ENCODE data around the gene CALB2.
A peak's percentile ranks its signal among the peaks of the same experiment; 100 is the strongest.

CALB2 gene

DNA sequence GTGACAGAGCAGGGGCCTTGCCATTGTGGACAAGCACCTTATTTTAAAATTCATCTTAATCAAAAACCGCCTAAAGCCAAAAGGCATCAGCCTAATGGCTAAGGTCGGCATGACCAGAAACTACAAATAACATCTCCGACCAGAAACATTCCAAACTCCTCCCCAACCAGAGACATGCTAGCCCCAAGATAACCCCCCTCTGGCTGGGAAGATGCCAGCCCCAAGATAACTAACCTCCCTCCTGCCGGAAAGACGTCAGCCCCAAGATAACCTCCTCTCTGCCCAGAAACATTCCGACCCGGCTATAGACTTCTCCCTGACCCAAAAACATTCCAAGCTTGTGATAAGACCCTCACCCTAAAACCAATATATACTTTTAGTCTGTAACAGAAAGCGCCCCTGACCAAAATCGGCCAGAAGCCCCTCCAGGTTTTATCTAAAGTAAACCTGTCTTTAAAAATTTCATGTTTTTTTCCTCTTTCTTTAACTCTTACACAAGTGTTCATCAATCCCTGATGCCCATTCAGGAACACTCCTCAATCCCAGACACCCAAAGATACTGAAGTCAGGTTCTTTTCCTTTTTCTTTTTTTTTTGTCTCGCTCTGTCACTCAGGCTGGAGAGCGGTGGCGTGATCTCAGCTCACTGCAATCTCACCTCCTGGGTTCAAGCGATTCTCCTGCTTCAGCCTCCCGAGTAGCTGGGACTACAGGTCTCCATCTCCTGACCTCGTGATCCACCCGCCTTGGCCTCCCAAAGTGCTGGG is 50.7 kb downstream of the CALB2 start:
- H3K4me1 ChIP-seq (ENCODE audit: control insufficient read depth, insufficient read depth, low read length) = no peaks in the 10 kb centered on the region
- H3K27ac ChIP-seq (ENCODE audit: low read depth, low read length) = no peak overlapping the region
- no peaks in the 10 kb centered on the region for H3K9me3 ChIP-seq (ENCODE audit: control insufficient read depth, insufficient read depth, low read length)
- H3K27me3 ChIP-seq (ENCODE audit: control insufficient read depth, insufficient read depth, low read length) = no peaks in the 10 kb centered on the region
- H3K36me3 ChIP-seq (ENCODE audit: control insufficient read depth, insufficient read depth, low read length) = no peaks in the 10 kb centered on the region
- H3K4me3 ChIP-seq (ENCODE audit: low read depth, low read length) = no peak overlapping the region
- H3K9ac ChIP-seq (ENCODE audit: low read depth, low read length) = no peak overlapping the region

DNA sequence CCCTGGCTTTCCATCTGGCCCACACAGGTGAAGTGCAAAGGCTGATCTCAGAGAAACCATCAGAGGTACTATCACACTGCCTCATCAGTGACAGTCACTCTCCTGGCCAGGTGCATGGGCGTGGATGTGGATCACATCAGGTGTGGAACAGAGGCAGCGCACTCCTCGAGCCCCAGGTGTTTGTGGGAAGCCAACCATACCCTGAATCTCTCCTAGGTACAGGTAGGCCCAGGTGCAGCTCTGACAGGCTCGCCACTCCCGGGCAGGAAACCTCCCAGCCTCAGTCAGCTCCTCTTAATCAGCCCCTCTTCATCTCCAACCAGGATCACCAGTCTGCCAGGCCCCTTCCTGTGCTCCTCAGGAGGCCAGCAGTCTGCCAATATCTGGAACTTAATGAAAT is 51.6 kb downstream of the CALB2 start:
- Histone ChIP-seq H3K9ac (ENCODE audit: low read depth, low read length) (no peak overlapping the region), H3K27ac (ENCODE audit: low read depth, low read length) (no peak overlapping the region), H3K9me3 (ENCODE audit: control insufficient read depth, insufficient read depth, low read length) (no peaks in the 10 kb centered on the region), H3K27me3 (ENCODE audit: control insufficient read depth, insufficient read depth, low read length) (no peaks in the 10 kb centered on the region), H3K4me3 (ENCODE audit: low read depth, low read length) (no peak overlapping the region), H3K36me3 (ENCODE audit: control insufficient read depth, insufficient read depth, low read length) (no peaks in the 10 kb centered on the region), H3K4me1 (ENCODE audit: control insufficient read depth, insufficient read depth, low read length) (no peaks in the 10 kb centered on the region)

DNA sequence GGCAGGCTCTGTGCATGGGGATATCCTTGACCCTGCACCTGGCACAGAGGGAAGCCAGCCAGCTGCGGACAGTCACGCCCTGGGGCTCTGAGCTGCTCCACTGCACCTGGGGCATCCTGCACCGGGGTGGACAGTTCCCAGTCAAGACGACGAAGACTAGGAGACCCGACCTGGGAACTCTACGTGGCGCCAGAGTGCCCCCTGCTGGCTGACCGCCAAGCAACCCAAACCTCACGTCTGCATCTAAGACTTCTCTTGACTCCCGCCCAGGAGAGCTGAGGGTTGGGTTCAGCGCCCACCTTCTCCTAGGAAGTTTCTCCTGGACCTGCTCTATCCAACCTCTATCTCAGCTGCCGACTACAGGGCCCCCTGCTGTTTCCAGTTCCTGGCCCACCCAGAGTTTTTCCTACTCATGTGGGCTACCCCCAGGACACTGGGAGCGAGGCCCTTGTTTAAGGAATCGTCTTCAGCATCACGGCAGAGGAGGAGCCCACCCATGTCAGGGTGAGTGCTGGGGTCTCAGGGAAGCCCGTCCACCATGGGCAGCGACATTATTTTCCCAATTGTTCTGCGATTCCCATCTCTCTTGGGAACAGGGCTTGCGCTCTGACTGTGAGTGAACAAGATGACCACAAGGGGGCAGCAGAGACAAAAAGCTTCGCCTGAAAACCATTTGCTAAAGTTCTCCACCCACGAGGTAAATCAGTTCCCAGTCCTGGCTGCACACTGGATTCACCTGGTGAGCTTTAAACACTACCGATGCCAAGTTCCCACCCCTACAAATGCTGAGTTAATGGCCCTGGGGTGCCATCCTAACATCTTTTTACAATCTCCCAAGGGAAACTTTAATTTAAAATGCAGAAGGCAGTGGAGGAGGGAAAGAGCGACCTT is 54.0 kb downstream of the CALB2 start:
- peak overlapping the region; percentile 7; the same call in 1 of the 2 replicates for H3K9ac ChIP-seq (ENCODE audit: low read depth, low read length)
- no peaks in the 10 kb centered on the region for H3K4me1 ChIP-seq (ENCODE audit: control insufficient read depth, insufficient read depth, low read length)
- no peak overlapping the region for H3K27ac ChIP-seq (ENCODE audit: low read depth, low read length)
- H3K27me3 ChIP-seq (ENCODE audit: control insufficient read depth, insufficient read depth, low read length) = no peaks in the 10 kb centered on the region
- H3K9me3 ChIP-seq (ENCODE audit: control insufficient read depth, insufficient read depth, low read length) = no peaks in the 10 kb centered on the region
- H3K36me3 ChIP-seq (ENCODE audit: control insufficient read depth, insufficient read depth, low read length) = no peaks in the 10 kb centered on the region
- H3K4me3 ChIP-seq (ENCODE audit: low read depth, low read length) = peak overlapping the region; percentile 63

DNA sequence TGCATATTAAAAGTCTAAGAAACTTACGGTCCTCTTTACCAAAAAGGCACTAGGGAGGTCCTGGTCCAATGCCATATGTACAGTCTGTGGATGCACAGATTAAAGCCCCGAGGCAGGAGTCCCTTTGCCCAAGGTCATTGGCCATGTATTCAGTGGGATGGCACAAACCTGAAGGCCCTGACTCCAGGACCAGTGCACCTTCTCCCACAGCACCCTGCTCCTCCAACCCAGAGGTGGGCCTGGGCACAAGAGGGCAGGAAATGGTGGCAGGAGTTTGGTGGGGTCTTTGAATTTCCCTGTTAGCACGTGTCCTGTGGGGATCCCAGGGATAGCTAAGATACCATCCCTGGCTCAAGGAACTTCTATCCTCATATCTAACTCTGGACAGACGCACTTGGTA is 54.8 kb downstream of the CALB2 start:
- Histone ChIP-seq H3K27me3 (ENCODE audit: control insufficient read depth, insufficient read depth, low read length) (no peaks in the 10 kb centered on the region), H3K36me3 (ENCODE audit: control insufficient read depth, insufficient read depth, low read length) (no peaks in the 10 kb centered on the region), H3K9ac (ENCODE audit: low read depth, low read length) (no peak overlapping the region), H3K9me3 (ENCODE audit: control insufficient read depth, insufficient read depth, low read length) (no peaks in the 10 kb centered on the region), H3K4me1 (ENCODE audit: control insufficient read depth, insufficient read depth, low read length) (no peaks in the 10 kb centered on the region), H3K27ac (ENCODE audit: low read depth, low read length) (no peak overlapping the region), H3K4me3 (ENCODE audit: low read depth, low read length) (no peak overlapping the region)

DNA sequence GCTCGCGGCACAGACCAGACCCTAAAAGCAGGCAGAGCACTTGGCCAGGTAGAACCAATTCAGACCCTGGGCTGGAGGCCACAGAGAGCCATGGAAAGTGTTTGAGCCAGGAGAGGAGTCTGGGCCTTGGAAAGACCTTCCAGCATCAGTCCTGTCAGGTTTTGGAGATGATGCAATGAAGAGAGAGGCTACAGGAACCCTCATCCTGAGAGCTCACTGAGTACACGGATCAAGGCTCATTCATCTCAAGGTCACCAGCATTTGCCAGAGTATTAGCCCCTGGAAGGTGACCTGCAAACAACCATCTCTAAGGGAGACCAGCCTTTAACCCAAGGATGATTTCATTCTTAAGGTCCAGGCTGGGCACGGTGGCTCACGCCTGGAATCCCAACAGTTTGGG is 55.5 kb downstream of the CALB2 start:
- no peaks in the 10 kb centered on the region for H3K27me3 ChIP-seq (ENCODE audit: control insufficient read depth, insufficient read depth, low read length)

DNA sequence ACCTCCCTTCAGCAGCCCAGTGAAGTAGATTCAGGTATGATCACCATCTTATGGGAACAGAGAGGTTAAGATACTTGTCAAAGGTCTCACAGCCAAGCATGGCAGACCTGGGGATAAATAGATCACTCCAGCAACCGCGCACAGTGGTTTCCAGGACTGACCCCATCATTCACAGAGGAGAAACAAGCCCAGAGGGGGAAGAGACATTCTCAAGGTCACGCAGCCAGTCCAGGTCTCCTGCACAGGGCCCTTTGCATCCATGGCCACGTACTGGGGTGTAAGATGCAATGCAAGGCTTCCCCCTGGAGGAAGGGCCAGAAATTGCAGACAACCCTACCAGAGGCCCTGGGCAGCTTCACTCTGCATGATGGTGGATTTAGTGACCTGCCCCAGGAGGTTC is 63.4 kb downstream of the CALB2 start:
- no peak overlapping the region for H3K4me3 ChIP-seq (ENCODE audit: low read depth, low read length)
- no peaks in the 10 kb centered on the region for H3K9me3 ChIP-seq (ENCODE audit: control insufficient read depth, insufficient read depth, low read length)
- H3K9ac ChIP-seq (ENCODE audit: low read depth, low read length) = no peak overlapping the region
- H3K27me3 ChIP-seq (ENCODE audit: control insufficient read depth, insufficient read depth, low read length) = peaks cover 9% of the 10 kb centered on the region
- no peak overlapping the region for H3K27ac ChIP-seq (ENCODE audit: low read depth, low read length)
- no peaks in the 10 kb centered on the region for H3K36me3 ChIP-seq (ENCODE audit: control insufficient read depth, insufficient read depth, low read length)
- H3K4me1 ChIP-seq (ENCODE audit: control insufficient read depth, insufficient read depth, low read length) = peaks cover 3% of the 10 kb centered on the region; the same call in 1 of the 2 replicates

More for the DNA sequence above, 55.5 kb downstream of the CALB2 start:
- Histone ChIP-seq H3K9ac (ENCODE audit: low read depth, low read length) (no peak overlapping the region), H3K9me3 (ENCODE audit: control insufficient read depth, insufficient read depth, low read length) (no peaks in the 10 kb centered on the region), H3K4me1 (ENCODE audit: control insufficient read depth, insufficient read depth, low read length) (no peaks in the 10 kb centered on the region), H3K27ac (ENCODE audit: low read depth, low read length) (no peak overlapping the region), H3K4me3 (ENCODE audit: low read depth, low read length) (no peak overlapping the region), H3K36me3 (ENCODE audit: control insufficient read depth, insufficient read depth, low read length) (no peaks in the 10 kb centered on the region)

DNA sequence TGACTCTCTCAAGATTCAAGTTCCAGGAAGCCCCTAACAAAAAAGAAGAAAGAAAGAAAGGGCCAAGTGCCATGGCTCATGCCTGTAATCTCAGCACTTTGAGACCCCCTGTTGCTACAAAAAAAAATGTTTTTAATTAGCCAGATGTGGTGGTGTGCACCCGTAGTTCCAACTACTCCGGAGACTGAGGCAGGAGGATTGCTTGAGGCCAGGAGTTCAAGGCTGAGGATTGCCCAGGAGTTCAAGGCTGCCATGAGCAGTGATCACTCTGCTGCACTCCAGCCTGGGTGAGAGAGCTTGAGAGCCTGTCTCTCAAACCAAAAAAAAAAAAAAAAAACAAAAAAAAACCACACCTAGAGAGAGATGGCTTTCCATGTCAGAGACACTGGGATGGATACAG is 64.5 kb downstream of the CALB2 start:
- Histone ChIP-seq H3K27ac (ENCODE audit: low read depth, low read length) (no peak overlapping the region), H3K27me3 (ENCODE audit: control insufficient read depth, insufficient read depth, low read length) (peaks cover 9% of the 10 kb centered on the region), H3K9me3 (ENCODE audit: control insufficient read depth, insufficient read depth, low read length) (no peaks in the 10 kb centered on the region), H3K36me3 (ENCODE audit: control insufficient read depth, insufficient read depth, low read length) (no peaks in the 10 kb centered on the region), H3K9ac (ENCODE audit: low read depth, low read length) (no peak overlapping the region), H3K4me3 (ENCODE audit: low read depth, low read length) (no peak overlapping the region), H3K4me1 (ENCODE audit: control insufficient read depth, insufficient read depth, low read length) (peaks cover 7% of the 10 kb centered on the region; the same call in 1 of the 2 replicates)

DNA sequence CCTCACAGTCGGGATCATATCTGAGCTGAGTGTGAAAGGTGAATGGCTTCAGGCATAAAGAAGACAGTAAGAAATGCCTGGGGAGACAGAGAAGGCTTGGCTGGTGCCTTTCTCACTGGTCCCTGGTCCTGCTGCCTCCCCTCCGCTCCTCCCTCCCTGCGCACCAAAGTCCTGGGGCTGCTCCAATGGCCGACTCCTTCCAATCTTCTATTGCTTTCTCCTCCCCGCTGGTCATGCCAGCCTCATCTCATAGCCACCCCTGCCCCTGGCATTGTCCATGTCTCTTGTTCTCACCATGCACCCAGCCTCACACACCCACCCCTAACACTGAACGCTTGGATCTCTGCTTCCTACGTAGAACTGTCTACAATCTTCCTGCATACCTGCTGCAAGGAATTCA is 65.3 kb downstream of the CALB2 start:
- Histone ChIP-seq H3K27ac (ENCODE audit: low read depth, low read length) (no peak overlapping the region), H3K36me3 (ENCODE audit: control insufficient read depth, insufficient read depth, low read length) (no peaks in the 10 kb centered on the region), H3K4me1 (ENCODE audit: control insufficient read depth, insufficient read depth, low read length) (peaks cover 7% of the 10 kb centered on the region; the same call in 1 of the 2 replicates), H3K27me3 (ENCODE audit: control insufficient read depth, insufficient read depth, low read length) (peaks cover 9% of the 10 kb centered on the region), H3K9me3 (ENCODE audit: control insufficient read depth, insufficient read depth, low read length) (no peaks in the 10 kb centered on the region), H3K4me3 (ENCODE audit: low read depth, low read length) (no peak overlapping the region), H3K9ac (ENCODE audit: low read depth, low read length) (no peak overlapping the region)

DNA sequence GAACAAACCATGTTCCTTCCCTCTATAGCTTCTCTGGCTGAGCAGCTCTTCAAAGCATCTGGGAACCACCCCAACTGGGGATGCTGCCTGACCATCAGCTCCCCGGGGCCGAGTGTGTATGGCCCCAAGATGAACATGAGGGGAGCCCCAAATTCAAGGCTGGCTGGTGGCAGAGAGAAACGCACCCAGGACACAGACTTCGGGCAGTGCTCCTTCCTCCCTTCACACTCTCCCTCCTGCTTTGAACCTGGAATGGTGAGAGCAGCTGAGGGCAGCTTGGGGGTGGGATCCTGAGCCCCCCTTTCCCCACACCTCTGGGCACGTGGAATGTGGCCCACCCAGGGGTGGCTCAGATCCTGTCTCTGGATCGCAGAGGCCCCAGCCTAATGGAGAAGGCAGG is 66.1 kb downstream of the CALB2 start:
- Histone ChIP-seq H3K36me3 (ENCODE audit: control insufficient read depth, insufficient read depth, low read length) (no peaks in the 10 kb centered on the region), H3K9me3 (ENCODE audit: control insufficient read depth, insufficient read depth, low read length) (no peaks in the 10 kb centered on the region), H3K27me3 (ENCODE audit: control insufficient read depth, insufficient read depth, low read length) (peaks cover 9% of the 10 kb centered on the region)

DNA sequence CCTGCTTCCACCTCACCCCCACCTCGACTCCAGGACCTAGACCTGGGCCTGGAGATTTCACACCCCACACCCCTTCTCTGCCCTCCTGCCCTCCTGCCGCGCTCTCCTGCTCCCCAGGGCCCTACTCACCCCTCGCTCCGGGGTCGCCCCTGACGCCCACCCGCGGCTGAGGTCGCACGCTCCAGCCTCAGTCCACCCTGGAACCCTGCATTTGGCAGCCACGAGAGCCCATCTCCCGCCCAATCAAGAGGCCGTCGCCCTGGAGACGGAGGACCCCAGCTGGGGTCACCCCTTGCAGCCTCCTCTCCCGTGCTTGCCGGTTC is 67.2 kb downstream of the CALB2 start:
- Histone ChIP-seq H3K27me3 (ENCODE audit: control insufficient read depth, insufficient read depth, low read length) (peaks cover 9% of the 10 kb centered on the region), H3K9ac (ENCODE audit: low read depth, low read length) (no peak overlapping the region), H3K9me3 (ENCODE audit: control insufficient read depth, insufficient read depth, low read length) (no peaks in the 10 kb centered on the region), H3K36me3 (ENCODE audit: control insufficient read depth, insufficient read depth, low read length) (no peaks in the 10 kb centered on the region), H3K27ac (ENCODE audit: low read depth, low read length) (no peak overlapping the region), H3K4me1 (ENCODE audit: control insufficient read depth, insufficient read depth, low read length) (peaks cover 7% of the 10 kb centered on the region; the same call in 1 of the 2 replicates), H3K4me3 (ENCODE audit: low read depth, low read length) (peak overlapping the region; percentile 75)

More for the DNA sequence above, 66.1 kb downstream of the CALB2 start:
- Histone ChIP-seq H3K4me3 (ENCODE audit: low read depth, low read length) (no peak overlapping the region), H3K4me1 (ENCODE audit: control insufficient read depth, insufficient read depth, low read length) (peaks cover 7% of the 10 kb centered on the region; the same call in 1 of the 2 replicates), H3K27ac (ENCODE audit: low read depth, low read length) (no peak overlapping the region), H3K9ac (ENCODE audit: low read depth, low read length) (no peak overlapping the region)

Data from HUES48 (cell line).